ENCODE measurements around the gene PTH2R. TPM values are rescaled to one million over a fixed set of nuclear protein-coding genes. Genes with fewer than 3 reads are reported as not detected.
A peak's percentile ranks its signal among the peaks of the same experiment; 100 is the strongest.
"Not testable (repeated sequence)": the region's sequence is repeated elsewhere in the genome, so short reads cannot be mapped to it uniquely, and the experiment has no call there.

The PTH2R gene
- total and polyA plus RNA-seq, 9 of the 15 experiments (the other 6 are each of a cell fraction or from before 2014, with no cell fraction given) = 2.7 to 8.8 (median 4.2) TPM

DNA sequence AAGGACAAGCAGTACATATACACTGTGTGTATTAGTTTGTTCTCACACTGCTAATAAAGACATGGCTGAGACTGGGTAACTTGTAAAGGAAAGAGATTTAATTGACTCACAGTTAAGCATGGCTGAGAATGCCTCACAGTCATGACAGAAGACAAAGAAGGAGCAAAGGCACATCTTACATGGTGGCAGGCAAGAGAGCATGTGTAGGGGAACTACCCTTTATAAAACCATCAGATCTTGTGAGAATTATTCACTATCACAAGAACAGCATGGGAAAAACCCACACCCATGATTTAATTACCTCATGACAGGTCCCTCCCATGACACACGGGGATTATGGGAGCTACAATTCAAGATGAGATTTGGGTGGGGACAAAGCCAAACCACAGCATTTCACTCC, 129.0 kb downstream of the PTH2R start:
- POLR2A ChIA-PET; H2AFZ ChIP-seq (ENCODE audit: low read depth, low read length); in situ Hi-C loops (cut with MboI); H3K4me3 ChIP-seq; H3K9me1 ChIP-seq (ENCODE audit: control insufficient read depth, insufficient read depth, low read length); H3K27me3 ChIP-seq (ENCODE audit: control insufficient read depth in 2 of 2, insufficient read depth in 2 of 2, low read length in 2 of 2); intact Hi-C loops (cut with micrococcal nuclease); H3K36me3 ChIP-seq (ENCODE audit: control insufficient read depth, insufficient read depth, low read length); DNase-seq (ENCODE audit: extremely low read depth in 1 of 4, low spot score in 3 of 4); BruUV-seq (replicated peaks); H3K9me3 ChIP-seq (replicated peaks; ENCODE audit: control insufficient read depth, insufficient read depth, low read depth, low read length); H4K20me1 ChIP-seq (replicated peaks; ENCODE audit: control insufficient read depth, insufficient read depth, low read length); H3K4me2 ChIP-seq (ENCODE audit: insufficient read depth, low read length); FAIRE-seq; CTCF ChIA-PET (ENCODE audit: low intra/inter-chr PET ratio); H3K27ac ChIP-seq (ENCODE audit: extremely low read depth, low read depth, low read length); H3K4me1 ChIP-seq (replicated peaks in 1 of 2; ENCODE audit: control insufficient read depth in 2 of 2, insufficient read depth in 2 of 2, low read length in 2 of 2); ATAC-seq; H3K79me2 ChIP-seq (ENCODE audit: control insufficient read depth, insufficient read depth, low read length); H3K9ac ChIP-seq (ENCODE audit: insufficient read depth in 1 of 2, low read depth in 2 of 2, low read length in 2 of 2): not testable (repeated sequence)
- WGBS (ENCODE audit: insufficient coverage, low coverage, missing lambda C conversion rate) = 67% methylated on average over 1 of the region's 1 CpG
- peak; percentile 93 for TF ChIP-seq ZNF431 (CRISPR knock-in tag; IDR thresholded peaks at IDR 0.05)

DNA sequence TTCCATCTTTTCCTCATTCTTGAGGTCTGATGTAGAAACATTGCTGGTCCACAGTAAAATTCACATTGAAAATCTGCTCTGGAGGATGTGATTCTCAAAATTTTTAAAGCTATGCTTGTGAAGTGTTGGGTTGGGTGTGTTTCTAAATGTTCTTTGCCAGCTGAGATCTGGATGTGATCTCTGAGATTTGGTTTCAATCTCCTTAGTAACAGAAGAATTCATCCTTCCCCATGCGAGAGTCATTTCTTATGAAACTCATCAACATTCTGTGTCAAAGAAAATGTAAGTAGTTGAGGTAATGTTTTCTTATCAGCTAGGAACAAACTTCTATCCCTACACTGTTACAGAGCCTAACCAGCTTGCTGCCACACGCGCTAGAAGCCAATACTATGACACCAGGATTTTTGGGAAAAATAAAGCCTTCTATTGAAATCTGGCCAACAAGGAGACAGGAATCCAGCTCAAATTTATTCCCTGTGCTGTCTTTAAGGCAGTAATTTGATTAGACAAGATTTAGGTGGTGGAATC, 134.9 kb downstream of the PTH2R start:
- 20% methylated on average over 3 of the region's 3 CpGs for WGBS (ENCODE audit: insufficient coverage, low coverage, missing lambda C conversion rate)
- intact Hi-C loops (cut with micrococcal nuclease) (loop anchor here (5.0 kb wide), 1 partner anchor 76 kb away; no protein-coding TSS in a partner anchor), in situ Hi-C loops (cut with MboI) (no loop called here)
- CTCF ChIA-PET (ENCODE audit: low intra/inter-chr PET ratio) = no interaction called here
- Histone ChIP-seq H3K27ac (ENCODE audit: extremely low read depth, low read depth, low read length) (peak overlapping the region; percentile 82), H3K27me3 (ENCODE audit: control insufficient read depth in 2 of 2, insufficient read depth in 2 of 2, low read length in 2 of 2) (no peaks in the 10 kb centered on the region), H4K20me1 (replicated peaks; ENCODE audit: control insufficient read depth, insufficient read depth, low read length) (no peaks in the 10 kb centered on the region), H3K9me1 (ENCODE audit: control insufficient read depth, insufficient read depth, low read length) (no peaks in the 10 kb centered on the region), H3K4me1 (replicated peaks in 1 of 2; ENCODE audit: control insufficient read depth in 2 of 2, insufficient read depth in 2 of 2, low read length in 2 of 2) (peaks cover 0 to 18% of the 10 kb centered on the region in 2 experiments; a peak in 4 of 5 replicates), H3K9ac (ENCODE audit: insufficient read depth in 1 of 2, low read depth in 2 of 2, low read length in 2 of 2) (peak overlapping the region in 1 of 2 experiments; percentile 18; a peak in 1 of 4 replicates), H2AFZ (ENCODE audit: low read depth, low read length) (peak overlapping the region; percentile 71), H3K4me2 (ENCODE audit: insufficient read depth, low read length) (peak overlapping the region; percentile 88; the same call in 1 of the 2 replicates), H3K79me2 (ENCODE audit: control insufficient read depth, insufficient read depth, low read length) (peaks cover 40% of the 10 kb centered on the region), H3K4me3 (no peak overlapping the region), H3K36me3 (ENCODE audit: control insufficient read depth, insufficient read depth, low read length) (no peaks in the 10 kb centered on the region), H3K9me3 (replicated peaks; ENCODE audit: control insufficient read depth, insufficient read depth, low read depth, low read length) (peaks cover 1% of the 10 kb centered on the region; the same call in 1 of the 2 replicates)
- ATAC-seq (peak; percentile 3; the same call in 1 of the 3 replicates), FAIRE-seq (no peak), DNase-seq (ENCODE audit: extremely low read depth in 1 of 4, low spot score in 3 of 4) (peak; percentile 17 to 30 (median 23))
- POLR2A ChIA-PET = interaction anchor here (0.7 to 2.4 kb wide), 6 partner anchors 8 to 194 kb away, joined by 3 to 7 read pairs (median 4); no protein-coding TSS in a partner anchor
- no TSS peak for BruUV-seq (replicated peaks)
- TF ChIP-seq NFYB (IDR thresholded peaks at IDR 0.05; ENCODE audit: extremely low read depth, insufficient read length) (no peak), RFX1 (IDR thresholded peaks at IDR 0.05) (peak; percentile 34), RBBP5 (IDR thresholded peaks at IDR 0.05; ENCODE audit: borderline replicate concordance, insufficient read depth, low read length, poor library complexity, severe bottlenecking) (peak; percentile 34)
- TF ChIP-seq, protein P1, sequence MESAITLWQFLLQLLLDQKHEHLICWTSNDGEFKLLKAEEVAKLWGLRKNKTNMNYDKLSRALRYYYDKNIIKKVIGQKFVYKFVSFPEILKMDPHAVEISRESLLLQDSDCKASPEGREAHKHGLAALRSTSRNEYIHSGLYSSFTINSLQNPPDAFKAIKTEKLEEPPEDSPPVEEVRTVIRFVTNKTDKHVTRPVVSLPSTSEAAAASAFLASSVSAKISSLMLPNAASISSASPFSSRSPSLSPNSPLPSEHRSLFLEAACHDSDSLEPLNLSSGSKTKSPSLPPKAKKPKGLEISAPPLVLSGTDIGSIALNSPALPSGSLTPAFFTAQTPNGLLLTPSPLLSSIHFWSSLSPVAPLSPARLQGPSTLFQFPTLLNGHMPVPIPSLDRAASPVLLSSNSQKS (CRISPR knock-in tag; IDR thresholded peaks at IDR 0.05) = no peak
